Motor neuron (in vitro differentiated cells): ENCODE measurements around the gene SERTAD3. TPM values are rescaled to one million over a fixed set of nuclear protein-coding genes. Genes with fewer than 3 reads are reported as not detected.
"Not testable (repeated sequence)": the region's sequence is repeated elsewhere in the genome, so short reads cannot be mapped to it uniquely, and the experiment has no call there.

Experiments used
- ATAC-seq, 8 experiments: fragments of 200-7000 bp; cut with Tn5 transposase; replicated peaks in 6 of 8; 2 replicates each; pipeline ENCODE4 v1.8.0; 2021; ENCODE audit warnings: mild to moderate bottlenecking in 8 of 8, moderate library complexity in 8 of 8
- H3K27ac ChIP-seq, 2 donors: fragments of 250-450 bp; sonication (Bioruptor Pico); 2 replicates each; pipeline ENCODE4 v1.9.0; 2021; ENCODE audit warnings: antibody characterized with exemption in 2 of 2, mild to moderate bottlenecking in 2 of 2, moderate library complexity in 1 of 2
- H3K4me1 ChIP-seq, 2 donors: fragments of 250-450 bp; sonication (Bioruptor Pico); replicated peaks in 1 of 2; 2 replicates each; pipeline ENCODE4 v1.6.1; 2021; ENCODE audit warnings: antibody characterized with exemption in 2 of 2, mild to moderate bottlenecking in 2 of 2, moderate library complexity in 1 of 2
- H3K4me3 ChIP-seq, 5 donors: fragments of 250-450 bp; sonication (Bioruptor Pico); 2 replicates each; pipeline ENCODE4 v1.9.0; 2021; ENCODE audit warnings: antibody characterized with exemption in 5 of 5, mild to moderate bottlenecking in 5 of 5, moderate library complexity in 4 of 5
- WGBS, 10 experiments: fragments of 450-650 bp; shearing (Covaris generic); methylation state at CpG; one replicate each; pipeline ENCODE4 v1.0.0; 2022; 5-methylcytosine and 5-hydroxymethylcytosine counted together
- in situ Hi-C, 9 experiments: fragments of 400-800 bp; cut with MboI; loops; one replicate each; pipeline ENCODE4 v1.15.0; 2021; ENCODE audit warnings: low sequenced_read_pairs in 9 of 9, low pct_unique_long_range_greater_than_20kb in 2 of 9; ENCODE audit not compliant: unreplicated experiment in 9 of 9
- total RNA-seq, 8 experiments: library from RNA; unstranded; fragments of 300-600 nt; gene quantifications; 2 replicates each; pipeline versions ENCODE4 v1.2.3 to v1.2.4, GENCODE V29; 2022

The SERTAD3 gene
- total RNA-seq, 8 experiments from 2014 or later, result 11.2 to 28.6 (median 18.2) TPM

GRCh38 chr19:40465557-40466218 is 21.6 kb upstream of the SERTAD3 start, which contains the start of gene BLVRB:
Gene BLVRB, minus strand, starts transcription at chr19:40465745. Its CDS starts 57 bp downstream, at chr19:40465688.
- WGBS, 10 experiments, result 0% methylated on average over 2 to 3 of the region's 54 CpGs; no CpG with 5 or more reads in 7 of the 10 experiments
- in situ Hi-C loops, result no loop called here
- Histone ChIP-seq H3K4me3 (peak within 1 kb of the TSS; percentile 46 to 58 (median 53)), H3K27ac (peak within 1 kb of the TSS in 1 of 2 donors; percentile 27), H3K4me1 (peaks cover 0 to 16% of the 10 kb centered on the region in 2 donors)
- peak; percentile 79 to 95 (median 83) for ATAC-seq

DNA sequence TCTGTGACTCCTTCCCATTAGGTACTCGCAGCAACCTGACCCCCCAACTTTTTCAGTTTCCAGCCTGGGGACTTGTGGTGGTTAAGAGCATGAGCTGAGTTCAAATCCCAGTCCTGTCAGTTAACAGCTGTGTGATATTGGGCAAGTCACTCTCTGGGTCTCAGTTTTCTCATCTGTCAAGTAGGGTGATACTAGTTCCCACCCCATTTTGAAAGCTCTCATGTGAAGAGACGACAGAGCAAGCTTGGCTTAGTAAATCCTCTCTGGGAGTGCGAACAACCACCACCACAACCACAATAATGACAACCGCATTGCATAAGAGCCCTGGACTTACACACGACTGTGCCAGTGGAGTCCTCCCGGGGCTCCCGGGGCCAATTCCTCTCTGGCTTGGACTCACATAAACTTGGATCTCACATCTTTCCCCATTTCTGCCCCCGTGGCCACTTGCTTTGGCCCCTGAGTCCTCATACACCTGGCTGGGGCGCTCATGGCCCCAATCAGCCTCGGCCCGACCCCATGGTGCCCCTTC is 21.0 kb upstream of the SERTAD3 start:
- Histone ChIP-seq H3K4me1 (peaks cover 0 to 16% of the 10 kb centered on the region in 2 donors), H3K27ac (peak overlapping the region in 1 of 2 donors; percentile 27), H3K4me3 (peak overlapping the region; percentile 46 to 58 (median 53))
- in situ Hi-C loops, result no loop called here
- 5 to 86% (median 25%) methylated on average over 1 to 4 of the region's 11 CpGs; no CpG with 5 or more reads in 3 of the 10 experiments for WGBS, 10 experiments
- ATAC-seq, result peak in 2 of 8 experiments; percentile 0 to 4

DNA sequence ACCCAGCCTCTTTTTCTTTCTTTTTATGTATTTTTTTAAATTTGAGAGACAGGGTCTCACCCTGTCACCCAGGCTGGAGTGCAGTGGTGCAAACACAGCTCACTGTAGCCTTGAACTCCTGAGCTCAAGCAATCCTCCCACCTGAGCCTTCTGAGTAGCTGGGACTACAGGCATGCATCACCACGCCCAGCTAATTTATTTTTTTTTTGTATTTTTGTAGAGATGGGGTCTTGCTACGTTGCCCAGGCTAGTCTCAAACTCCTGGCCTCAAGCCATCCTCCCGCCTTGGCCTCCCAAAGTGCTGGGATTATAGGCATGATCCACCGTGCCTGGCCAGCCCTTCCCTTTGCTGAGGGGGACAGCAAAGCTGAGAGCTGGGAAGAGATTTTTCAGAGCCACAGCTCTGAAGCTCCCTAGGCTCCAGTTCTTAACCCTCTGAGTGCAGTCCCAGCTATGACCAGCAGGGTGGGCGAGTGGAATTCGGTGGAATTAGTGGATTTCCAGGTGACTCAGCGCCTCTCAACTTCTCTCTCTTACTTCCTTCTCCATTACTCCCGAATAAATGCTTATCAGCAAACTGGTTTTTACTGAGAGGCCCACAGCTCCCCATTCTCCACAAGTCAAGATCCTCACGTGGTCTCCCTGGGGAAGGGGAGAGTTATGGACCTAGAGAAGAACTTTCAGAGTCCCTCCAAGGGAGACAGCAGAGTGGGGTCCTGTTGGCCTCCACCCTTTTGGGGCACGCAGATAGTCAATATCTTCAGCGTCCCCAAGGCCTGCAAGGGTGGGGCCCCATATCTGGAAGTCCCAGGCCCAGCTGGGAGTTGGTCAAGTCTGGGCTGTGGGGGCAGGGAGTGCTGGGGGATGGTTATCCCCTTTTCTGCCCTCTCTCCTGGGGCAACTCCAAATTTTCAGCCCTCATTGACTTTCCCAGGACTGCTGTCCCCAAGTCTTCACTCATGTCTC is 20.2 kb upstream of the SERTAD3 start:
- 0 to 100% (median 39%) methylated on average over 1 to 6 of the region's 11 CpGs; no CpG with 5 or more reads in 1 of the 10 experiments for WGBS, 10 experiments
- Histone ChIP-seq H3K4me1 (peaks cover 0 to 16% of the 10 kb centered on the region in 2 donors), H3K27ac (no peak overlapping the region), H3K4me3 (peak overlapping the region in 3 of 5 donors; percentile 52 to 53 (median 53))
- peak in 3 of 8 experiments; percentile 12 to 34 (median 22) for ATAC-seq
- in situ Hi-C loops, result no loop called here

DNA sequence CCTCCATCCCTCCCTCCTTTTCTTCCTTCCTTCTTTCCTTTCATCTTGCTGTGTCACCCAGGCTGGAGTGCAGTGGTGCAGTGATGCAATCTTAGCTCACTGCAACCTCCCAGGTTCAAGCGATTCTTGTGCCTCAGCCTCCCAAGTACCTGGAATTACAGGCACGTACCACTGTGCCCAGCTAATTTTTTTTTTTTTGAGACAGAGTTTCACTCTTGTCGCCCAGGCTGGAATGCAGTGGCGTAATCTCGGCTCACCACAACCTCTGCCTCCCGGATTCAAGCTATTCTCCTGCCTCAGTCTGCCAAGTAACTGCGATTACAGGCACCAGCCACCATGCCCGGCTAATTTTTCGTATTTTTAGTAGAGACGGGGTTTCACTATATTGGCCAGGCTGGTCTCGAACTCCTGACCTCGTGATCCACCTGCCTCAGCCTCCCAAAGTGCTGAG is 19.5 kb upstream of the SERTAD3 start:
- H3K27ac ChIP-seq, H3K4me3 ChIP-seq, ATAC-seq, in situ Hi-C loops: not testable (repeated sequence)
- 14 to 92% (median 78%) methylated on average over 1 to 8 of the region's 12 CpGs; no CpG with 5 or more reads in 2 of the 10 experiments for WGBS, 10 experiments
- peaks cover 0 to 16% of the 10 kb centered on the region in 2 donors for H3K4me1 ChIP-seq

DNA sequence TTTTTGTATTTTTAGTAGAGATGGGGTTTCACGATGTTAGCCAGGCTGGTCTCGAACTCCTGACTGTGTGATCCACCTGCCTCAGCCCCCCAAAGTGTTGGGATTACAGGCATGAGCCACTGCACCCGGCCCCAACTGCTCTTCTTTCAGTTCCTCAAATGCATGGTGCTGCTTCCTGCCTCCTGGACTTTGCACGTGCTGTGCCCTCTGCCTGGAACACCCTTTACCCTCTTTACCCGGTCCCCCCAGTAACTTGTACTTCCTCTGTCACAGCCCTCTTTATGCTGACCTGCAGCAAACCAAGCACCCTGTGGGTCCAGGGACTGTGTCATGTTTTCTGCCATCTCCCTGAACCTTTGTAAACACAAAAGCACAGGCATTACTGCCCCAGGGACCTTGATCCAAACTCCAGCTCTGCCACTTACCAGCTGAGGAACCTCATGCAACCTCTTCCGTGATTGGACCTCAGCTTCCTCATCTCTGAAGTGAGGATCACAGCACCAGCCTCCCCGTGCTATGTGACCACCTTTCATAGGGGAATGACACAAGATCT is 17.6 kb upstream of the SERTAD3 start:
- WGBS, 10 experiments, result 58 to 100% (median 80%) methylated on average over 1 to 4 of the region's 7 CpGs; no CpG with 5 or more reads in 2 of the 10 experiments
- Histone ChIP-seq H3K4me3 (no peak overlapping the region), H3K4me1 (peaks cover 0 to 15% of the 10 kb centered on the region in 2 donors), H3K27ac (no peak overlapping the region)
- in situ Hi-C loops, result no loop called here
- no peak for ATAC-seq

DNA sequence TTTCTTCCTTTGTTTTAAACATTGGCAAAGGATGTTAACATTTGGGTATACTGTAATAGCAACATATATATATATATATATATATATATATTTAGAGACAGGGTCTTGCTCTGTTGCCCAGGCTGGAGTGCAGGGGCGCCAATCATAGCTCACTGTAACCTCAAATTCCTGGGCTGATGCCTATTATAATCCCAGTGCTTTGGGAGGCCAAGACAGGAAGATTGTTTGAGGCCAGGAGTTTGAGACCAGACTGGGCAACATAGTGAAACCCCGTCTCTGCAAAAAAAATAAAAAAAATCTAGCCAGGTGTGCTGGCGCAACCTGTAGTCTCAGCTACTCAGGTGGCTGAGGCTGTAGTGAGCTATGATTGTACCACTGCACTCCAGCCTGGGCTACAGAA is 16.1 kb upstream of the SERTAD3 start:
- no peak overlapping the region for H3K4me3 ChIP-seq
- no peak overlapping the region for H3K27ac ChIP-seq
- peaks cover 0 to 7% of the 10 kb centered on the region in 2 donors for H3K4me1 ChIP-seq
- no peak for ATAC-seq
- in situ Hi-C loops, result no loop called here
- WGBS, 10 experiments, result 67 to 100% (median 90%) methylated on average over 1 to 2 of the region's 3 CpGs; no CpG with 5 or more reads in 3 of the 10 experiments

- Histone ChIP-seq H3K4me1 (no peaks in the 10 kb centered on the region), H3K27ac (no peak overlapping the region), H3K4me3 (no peak overlapping the region)
- WGBS, 10 experiments, result 93 to 100% (median 100%) methylated on average over 1 to 3 of the region's 3 CpGs; no CpG with 5 or more reads in 6 of the 10 experiments
- no peak for ATAC-seq
- in situ Hi-C loops, result no loop called here
Measured at GRCh38 chr19:40458597-40458974, 14.5 kb upstream of the SERTAD3 start.

DNA sequence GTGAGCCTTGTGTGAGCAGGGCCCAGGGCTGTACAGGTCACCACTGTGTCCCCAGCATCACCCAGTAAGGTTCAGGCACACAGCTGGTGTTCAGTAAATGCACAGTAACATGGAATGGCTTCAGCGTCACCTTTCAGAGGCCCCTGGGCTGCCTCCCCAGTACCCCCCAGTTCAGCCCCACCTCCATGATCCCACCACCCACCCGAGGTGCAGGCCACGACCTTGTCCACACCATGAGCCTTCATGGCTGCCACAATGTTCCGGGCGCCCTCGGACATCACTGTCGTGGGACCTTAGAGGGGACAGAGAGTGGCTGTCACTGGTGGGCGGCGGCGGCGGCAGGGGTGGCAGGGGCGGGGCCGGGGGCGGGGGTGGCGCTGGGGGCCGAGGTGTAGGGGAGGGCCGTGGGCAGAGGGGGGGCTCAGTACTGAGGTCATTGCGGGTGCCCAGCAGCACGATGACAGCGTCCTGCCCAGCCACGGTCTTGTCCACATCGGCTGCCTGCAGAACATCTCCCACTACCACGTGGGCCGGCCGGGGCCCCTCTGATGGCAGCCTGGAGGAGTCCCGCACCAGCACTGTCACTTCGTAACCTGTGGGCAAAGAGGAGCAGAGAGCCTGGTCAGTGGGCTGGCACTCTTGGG is 13.9 kb upstream of the SERTAD3 start:
- WGBS, 10 experiments, result 96% methylated on average over 5 of the region's 27 CpGs; no CpG with 5 or more reads in 9 of the 10 experiments
- H3K27ac ChIP-seq, result no peak overlapping the region
- in situ Hi-C loops, result no loop called here
- H3K4me1 ChIP-seq, result no peaks in the 10 kb centered on the region
- no peak overlapping the region for H3K4me3 ChIP-seq
- ATAC-seq, result peak in 1 of 8 experiments; percentile 9

DNA sequence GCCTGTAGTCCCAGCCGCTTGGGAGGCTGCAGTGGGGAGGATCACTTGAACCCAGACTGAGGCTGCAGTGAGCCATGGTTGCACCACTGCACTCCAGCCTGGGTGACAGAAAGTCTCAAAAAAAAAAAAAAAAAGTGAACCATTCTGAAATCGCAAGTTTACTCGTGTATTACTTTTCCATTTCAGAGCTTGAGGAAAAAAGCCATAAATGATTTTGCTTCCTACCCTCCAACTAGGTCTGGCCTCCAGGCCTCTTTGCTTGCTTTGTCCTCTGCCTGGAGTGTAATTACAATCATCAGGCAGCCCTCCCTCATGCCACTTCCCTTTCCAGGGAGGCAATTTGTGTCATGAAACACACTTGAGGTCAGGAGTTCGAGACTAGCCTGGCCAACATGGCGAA is 12.9 kb upstream of the SERTAD3 start:
- 53 to 100% (median 91%) methylated on average over 1 to 4 of the region's 5 CpGs; no CpG with 5 or more reads in 3 of the 10 experiments for WGBS, 10 experiments
- no peak for ATAC-seq
- Histone ChIP-seq H3K27ac (no peak overlapping the region), H3K4me1 (no peaks in the 10 kb centered on the region), H3K4me3 (no peak overlapping the region)
- in situ Hi-C loops, result no loop called here

GRCh38 chr19:40453943-40454342 is 9.8 kb upstream of the SERTAD3 start:
- ATAC-seq, H3K4me3 ChIP-seq, in situ Hi-C loops, H3K27ac ChIP-seq, H3K4me1 ChIP-seq: not testable (repeated sequence)
- 83 to 100% (median 100%) methylated on average over 1 to 4 of the region's 6 CpGs; no CpG with 5 or more reads in 2 of the 10 experiments for WGBS, 10 experiments

DNA sequence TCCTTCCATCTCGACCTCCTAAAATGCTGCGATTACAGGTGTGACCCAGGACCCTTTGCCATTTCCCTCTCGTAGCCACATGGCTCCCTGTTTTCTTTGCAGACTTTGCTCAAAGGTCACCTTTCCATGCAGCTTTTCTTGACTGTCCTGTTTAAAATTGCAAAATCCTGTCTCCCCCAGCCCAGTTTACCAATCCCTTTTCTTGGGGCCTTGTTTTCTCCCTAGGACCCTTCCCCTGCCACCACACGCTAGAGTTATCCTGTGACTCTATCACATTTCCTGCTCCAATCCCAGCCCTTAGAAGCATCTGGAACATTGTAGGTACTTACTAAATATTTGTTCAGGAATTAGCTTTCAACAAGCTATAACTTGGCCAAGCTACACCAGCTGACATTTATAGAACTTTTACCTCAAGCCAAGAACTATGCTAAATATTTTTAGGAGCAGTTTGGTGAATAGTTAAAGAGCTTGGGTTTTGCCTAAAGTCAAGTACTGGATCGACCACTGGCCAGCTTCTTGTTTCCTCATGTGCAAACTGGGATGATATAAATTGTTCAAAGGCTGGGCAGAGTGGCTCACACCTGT is 9.1 kb upstream of the SERTAD3 start:
- in situ Hi-C loops, result no loop called here
- ATAC-seq, result no peak
- H3K27ac ChIP-seq, result no peak overlapping the region
- H3K4me3 ChIP-seq, result no peak overlapping the region
- no peaks in the 10 kb centered on the region for H3K4me1 ChIP-seq
- 70 to 100% (median 82%) methylated on average over 1 to 4 of the region's 5 CpGs; no CpG with 5 or more reads in 2 of the 10 experiments for WGBS, 10 experiments

GRCh38 chr19:40452016-40452415 is 7.9 kb upstream of the SERTAD3 start:
- H3K4me3 ChIP-seq, result no peak overlapping the region
- H3K4me1 ChIP-seq, result no peaks in the 10 kb centered on the region
- WGBS, 10 experiments, result 48 to 100% (median 76%) methylated on average over 1 to 2 of the region's 5 CpGs; no CpG with 5 or more reads in 4 of the 10 experiments
- in situ Hi-C loops, result no loop called here
- ATAC-seq, result peak in 3 of 8 experiments; percentile 16 to 23 (median 20)
- no peak overlapping the region for H3K27ac ChIP-seq
